ENCODE data around the gene RIPK1.

GRCh38 chr6:3151691-3152090, 83.4 kb downstream of the RIPK1 start:
- no peak for TF ChIP-seq EZH2phosphoT487 (IDR thresholded peaks at IDR 0.05; ENCODE audit: low read depth)
- TF ChIP-seq CTCF (IDR thresholded peaks at IDR 0.05; ENCODE audit: low read depth, low read length): no peak

All from OCI-LY3 (cell line).